ENCODE measurements around the gene DNAJC5G. TPM values are rescaled to one million over a fixed set of nuclear protein-coding genes. Genes with fewer than 3 reads are reported as not detected.

Gene DNAJC5G
- total RNA-seq, 1 experiment from 2014 or later = 0.37 TPM

- Histone ChIP-seq H2BK120ac (ENCODE audit: low read depth, low read length, poor library complexity, severe bottlenecking) (no peak overlapping the region), H4K91ac (ENCODE audit: insufficient read length, low read depth, low read length) (no peak overlapping the region), H2BK15ac (ENCODE audit: low read depth, low read length) (no peak overlapping the region), H2AFZ (ENCODE audit: low read length) (no peak overlapping the region), H3K27me3 (ENCODE audit: insufficient read depth, low read length) (no peaks in the 10 kb centered on the region), H4K5ac (ENCODE audit: insufficient read length, low read depth, low read length) (no peak overlapping the region), H3K14ac (ENCODE audit: insufficient read depth, low read length) (no peak overlapping the region), H3K79me2 (ENCODE audit: insufficient read depth, low read length) (no peaks in the 10 kb centered on the region), H2BK20ac (ENCODE audit: low read depth, low read length, poor library complexity, severe bottlenecking) (no peak overlapping the region), H3K4ac (ENCODE audit: low read depth, low read length) (no peak overlapping the region), H3K79me1 (ENCODE audit: insufficient read depth, low read depth, low read length, poor library complexity, severe bottlenecking) (no peaks in the 10 kb centered on the region), H3K4me1 (ENCODE audit: insufficient read depth, low read length) (no peaks in the 10 kb centered on the region), H3K56ac (ENCODE audit: insufficient read length, low read depth, low read length) (no peak overlapping the region), H3K23me2 (ENCODE audit: insufficient read length, low read depth, low read length, poor library complexity, severe bottlenecking) (no peaks in the 10 kb centered on the region), H3K4me2 (ENCODE audit: insufficient read depth, insufficient read length, low read length) (no peak overlapping the region), H3K9ac (ENCODE audit: extremely low read depth, insufficient read length, low read length) (no peak overlapping the region), H3K9me3 (ENCODE audit: control insufficient read depth, low read depth, low read length) (no peaks in the 10 kb centered on the region), H3K23ac (ENCODE audit: insufficient read length, low read depth, low read length) (no peak overlapping the region), H2BK12ac (ENCODE audit: insufficient read length, low read depth, low read length) (no peak overlapping the region), H4K8ac (replicated peaks; ENCODE audit: insufficient read length, low read depth, low read length) (no peak overlapping the region), H3T11ph (ENCODE audit: low read length) (no peak overlapping the region), H4K20me1 (ENCODE audit: control insufficient read depth, insufficient read depth, insufficient read length) (peaks cover 2% of the 10 kb centered on the region), H3K27ac (ENCODE audit: insufficient read length, low read depth, low read length) (no peak overlapping the region), H2AK5ac (ENCODE audit: insufficient read length, low read length) (no peak overlapping the region), H3K18ac (ENCODE audit: insufficient read length, low read depth, low read length) (no peak overlapping the region), H2BK5ac (ENCODE audit: insufficient read length, low read length) (no peak overlapping the region)
- no peaks in the 10 kb centered on the region for H3K4me1 Mint-ChIP-seq
- WGBS (ENCODE audit: extremely low coverage, insufficient read length, low lambda C conversion rate) = no CpG with 5 or more reads among the region's 12 CpGs
- peaks cover 71 to 100% (median 99%) of the 10 kb centered on the region in 3 experiments for H3K36me3 Mint-ChIP-seq (ENCODE audit: insufficient read depth in 1 of 3, low read depth in 3 of 3)
- no peaks in the 10 kb centered on the region for H3K27me3 Mint-ChIP-seq (ENCODE audit: low read depth)
- H3K9me3 Mint-ChIP-seq = no peaks in the 10 kb centered on the region
- H3K4me3 Mint-ChIP-seq = no peak overlapping the region
- TF ChIP-seq, protein P1, sequence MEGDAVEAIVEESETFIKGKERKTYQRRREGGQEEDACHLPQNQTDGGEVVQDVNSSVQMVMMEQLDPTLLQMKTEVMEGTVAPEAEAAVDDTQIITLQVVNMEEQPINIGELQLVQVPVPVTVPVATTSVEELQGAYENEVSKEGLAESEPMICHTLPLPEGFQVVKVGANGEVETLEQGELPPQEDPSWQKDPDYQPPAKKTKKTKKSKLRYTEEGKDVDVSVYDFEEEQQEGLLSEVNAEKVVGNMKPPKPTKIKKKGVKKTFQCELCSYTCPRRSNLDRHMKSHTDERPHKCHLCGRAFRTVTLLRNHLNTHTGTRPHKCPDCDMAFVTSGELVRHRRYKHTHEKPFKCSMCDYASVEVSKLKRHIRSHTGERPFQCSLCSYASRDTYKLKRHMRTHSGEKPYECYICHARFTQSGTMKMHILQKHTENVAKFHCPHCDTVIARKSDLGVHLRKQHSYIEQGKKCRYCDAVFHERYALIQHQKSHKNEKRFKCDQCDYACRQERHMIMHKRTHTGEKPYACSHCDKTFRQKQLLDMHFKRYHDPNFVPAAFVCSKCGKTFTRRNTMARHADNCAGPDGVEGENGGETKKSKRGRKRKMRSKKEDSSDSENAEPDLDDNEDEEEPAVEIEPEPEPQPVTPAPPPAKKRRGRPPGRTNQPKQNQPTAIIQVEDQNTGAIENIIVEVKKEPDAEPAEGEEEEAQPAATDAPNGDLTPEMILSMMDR (conservative IDR thresholded peaks at IDR 0.05) = no peak
- H3K27ac Mint-ChIP-seq = no peak overlapping the region; a peak in 1 of 7 replicates
- no peak for DNase-seq
Observed at GRCh38 chr2:27236136-27236535, 39.1 kb upstream of the DNAJC5G start.
